Activated CD8-positive, alpha-beta memory T cell treated with anti-CD3 and anti-CD28 coated beads, Interleukin-2, amount 50 U/mL, for 48 hours (primary cell): ENCODE results near the gene PTPRU.
A peak's percentile ranks its signal among the peaks of the same experiment; 100 is the strongest.

Experiments
- DNase-seq: peaks from one replicate; pipeline ENCODE4 v3.0.0-alpha.2; 2020

The PTPRU gene

DNA sequence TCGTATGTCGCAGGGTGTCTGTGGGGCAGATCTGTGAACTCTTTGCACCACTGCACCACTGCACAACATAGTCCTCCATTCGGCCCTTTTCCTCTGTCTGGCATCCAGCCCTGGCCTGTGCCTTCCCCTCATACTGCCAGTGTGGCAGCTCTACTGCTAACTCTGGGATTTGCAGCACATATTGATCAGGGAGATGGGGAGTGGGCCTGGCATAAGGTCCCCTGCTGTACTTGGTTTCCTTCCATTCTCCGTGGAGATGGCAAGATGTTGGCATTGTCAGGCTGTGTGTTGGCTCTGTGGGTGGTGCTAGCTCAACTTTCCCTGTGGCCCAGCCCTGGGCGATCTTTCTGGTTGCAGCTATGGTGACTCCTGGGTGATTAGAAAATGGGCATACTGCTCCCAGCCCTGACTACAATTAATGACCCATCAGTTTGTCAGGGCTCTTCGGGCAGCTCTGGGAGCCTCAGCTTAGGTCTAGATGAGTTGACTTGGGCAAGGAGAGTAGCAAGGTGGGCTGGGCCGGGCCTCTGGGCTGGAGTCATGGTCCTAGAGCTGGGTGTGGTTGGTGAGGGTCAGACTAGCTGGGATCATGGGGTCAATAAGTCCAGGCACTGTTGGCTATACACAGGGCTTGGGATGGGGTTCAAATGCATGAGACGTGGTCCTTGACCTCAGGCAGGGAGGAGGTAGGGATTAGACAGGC lies 11.4 kb downstream of the PTPRU start:
- DNase-seq, result no peak

GRCh38 chr1:29248409-29248808 lies 12.1 kb downstream of the PTPRU start:
- DNase-seq, result no peak

GRCh38 chr1:29249170-29249691 lies 12.9 kb downstream of the PTPRU start:
- no peak for DNase-seq

DNA sequence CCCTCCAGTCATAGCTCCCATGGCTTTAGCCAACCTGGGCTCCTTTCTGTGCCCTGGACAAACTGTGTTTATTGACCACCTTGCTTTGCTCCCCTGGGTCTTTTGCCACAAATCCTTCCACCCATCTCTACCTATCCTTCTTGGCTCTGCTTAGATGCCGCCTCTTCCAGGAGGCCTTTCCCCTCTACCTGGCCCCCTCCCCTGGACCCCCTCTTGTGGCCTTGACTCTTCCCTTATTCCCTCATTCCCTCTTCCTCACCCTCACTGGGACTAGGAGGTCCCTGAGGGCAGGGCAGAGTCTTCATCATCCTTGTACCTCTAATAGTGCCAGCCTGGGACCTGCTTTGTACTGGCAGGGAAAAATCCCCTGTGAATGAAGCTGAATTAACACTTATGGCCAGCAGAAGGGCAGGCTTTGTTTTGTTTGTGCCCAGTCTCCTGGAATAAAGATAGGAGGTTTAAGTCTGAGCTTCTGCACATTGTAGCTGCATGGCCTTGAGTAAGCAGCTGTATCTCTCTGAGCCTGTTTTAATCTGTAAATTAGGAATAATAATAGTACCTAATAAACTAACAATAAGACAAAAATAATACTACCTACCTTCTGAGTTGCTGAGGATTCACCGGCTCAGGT lies 13.7 kb downstream of the PTPRU start:
- no peak for DNase-seq

GRCh38 chr1:29251164-29252124 lies 15.1 kb downstream of the PTPRU start:
- no peak for DNase-seq

GRCh38 chr1:29253180-29253579 lies 16.9 kb downstream of the PTPRU start:
- no peak for DNase-seq

- no peak for DNase-seq
Observed at GRCh38 chr1:29254346-29254745, 18.0 kb downstream of the PTPRU start.

DNA sequence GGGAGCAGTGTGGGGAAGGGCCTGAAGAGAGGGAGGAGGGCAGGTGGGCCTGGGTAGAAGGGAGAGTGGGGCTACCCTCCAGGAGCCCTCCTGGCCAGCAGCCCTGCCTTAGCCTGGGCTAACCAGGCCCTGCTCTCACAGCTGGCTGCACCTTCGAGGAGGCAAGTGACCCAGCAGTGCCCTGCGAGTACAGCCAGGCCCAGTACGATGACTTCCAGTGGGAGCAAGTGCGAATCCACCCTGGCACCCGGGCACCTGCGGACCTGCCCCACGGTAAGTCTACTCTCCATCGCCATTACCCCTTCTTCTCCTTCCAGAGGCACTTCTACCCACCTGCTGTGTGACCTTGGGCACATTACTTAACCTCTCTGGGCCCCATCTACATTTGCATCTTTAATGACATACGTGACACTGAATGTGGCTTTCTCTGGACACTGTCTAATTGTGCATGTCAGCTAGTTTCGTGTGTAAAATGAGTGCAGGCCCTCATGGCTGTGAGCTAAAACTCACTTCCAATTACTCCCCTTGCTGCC lies 18.9 kb downstream of the PTPRU start:
- DNase-seq, result no peak

GRCh38 chr1:29256394-29256793 lies 20.1 kb downstream of the PTPRU start:
- no peak for DNase-seq

GRCh38 chr1:29256979-29257804 lies 20.9 kb downstream of the PTPRU start:
- DNase-seq, result no peak

GRCh38 chr1:29258189-29258975 lies 22.1 kb downstream of the PTPRU start:
- no peak for DNase-seq

DNA sequence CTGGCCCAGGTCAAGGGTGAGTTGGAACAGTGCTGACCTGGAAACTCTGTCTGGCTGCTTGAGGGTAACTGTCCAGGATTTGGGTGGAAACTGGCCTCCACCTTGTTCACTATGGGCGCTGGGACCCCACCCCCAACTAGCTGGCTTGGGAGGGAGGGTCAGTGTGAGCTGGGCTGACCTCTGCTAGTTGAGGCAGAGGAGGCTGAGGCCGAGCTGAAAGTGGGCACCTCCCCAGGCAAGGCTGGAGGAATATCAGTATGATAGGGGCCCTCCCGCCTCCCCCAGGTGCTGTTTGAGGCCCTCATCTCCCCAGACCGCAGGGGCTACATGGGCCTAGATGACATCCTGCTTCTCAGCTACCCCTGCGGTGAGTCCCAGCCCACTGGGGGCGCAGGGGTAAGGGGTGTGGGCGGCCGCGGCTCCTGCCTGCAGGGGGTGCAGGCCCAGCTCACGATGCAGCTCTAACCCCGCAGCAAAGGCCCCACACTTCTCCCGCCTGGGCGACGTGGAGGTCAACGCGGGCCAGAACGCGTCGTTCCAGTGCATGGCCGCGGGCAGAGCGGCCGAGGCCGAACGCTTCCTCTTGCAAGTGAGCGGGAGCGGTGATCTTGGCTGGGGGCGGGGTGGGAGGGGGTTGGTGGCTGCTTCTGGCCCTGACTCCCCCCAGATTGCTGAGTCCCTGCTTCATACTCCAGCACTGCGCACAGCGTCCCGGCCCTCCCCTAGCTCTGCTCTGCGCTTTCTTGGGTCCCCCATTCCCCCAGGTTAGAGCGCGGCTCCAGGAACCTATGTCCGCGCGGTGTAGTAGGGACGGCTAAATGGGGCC lies 22.9 kb downstream of the PTPRU start:
- DNase-seq, result no peak

- peak; percentile 75 for DNase-seq
Observed at GRCh38 chr1:29259802-29260441, 23.6 kb downstream of the PTPRU start.

- no peak for DNase-seq
Observed at GRCh38 chr1:29260531-29260930, 24.2 kb downstream of the PTPRU start.

DNA sequence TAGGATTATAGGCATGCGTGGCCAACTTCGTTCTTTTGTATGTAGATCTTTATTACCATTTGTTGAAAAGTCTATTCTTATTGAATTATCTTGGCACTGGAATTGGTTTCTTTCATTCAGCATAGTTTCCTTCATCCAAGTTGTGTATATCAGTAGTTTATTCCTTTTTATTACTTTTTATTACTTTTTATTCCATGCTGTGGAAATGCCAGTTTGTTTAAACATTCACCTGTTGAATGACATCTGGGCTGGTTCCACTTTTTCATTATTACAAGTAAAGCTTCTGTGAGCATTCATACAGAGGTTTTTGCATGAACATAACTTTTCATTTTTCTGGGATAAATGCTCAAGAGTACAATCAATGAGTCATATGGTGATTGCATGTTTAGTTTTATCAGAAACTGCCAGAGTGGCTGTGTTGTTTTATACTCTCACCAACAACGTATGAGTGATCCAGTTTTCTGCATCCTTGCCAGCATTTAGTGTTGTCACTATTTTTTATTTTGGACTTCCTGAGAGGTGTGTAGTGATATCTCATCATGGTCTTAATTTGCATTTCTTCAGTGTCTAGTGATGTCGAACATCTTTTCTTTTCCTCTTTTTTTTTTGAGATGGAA lies 28.6 kb downstream of the PTPRU start:
- no peak for DNase-seq

DNA sequence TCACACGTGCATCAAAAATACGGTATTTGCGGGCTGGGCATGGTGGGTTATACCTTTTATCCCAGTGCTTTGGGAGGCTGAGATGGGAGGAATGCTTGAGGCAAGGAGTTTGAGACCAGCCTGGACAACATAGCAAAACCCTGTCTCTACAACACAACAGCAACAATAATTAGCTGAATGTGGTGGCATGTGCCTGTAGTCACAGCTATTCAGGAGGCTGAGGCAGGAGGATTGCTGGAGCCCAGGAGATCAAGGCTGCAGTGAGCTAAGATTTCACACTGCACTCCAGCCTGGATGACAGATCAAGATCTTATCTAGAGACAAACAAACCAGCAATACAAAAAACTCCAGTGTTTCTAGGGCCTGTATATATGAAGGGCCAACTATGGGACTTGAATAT lies 30.6 kb downstream of the PTPRU start:
- no peak for DNase-seq

DNA sequence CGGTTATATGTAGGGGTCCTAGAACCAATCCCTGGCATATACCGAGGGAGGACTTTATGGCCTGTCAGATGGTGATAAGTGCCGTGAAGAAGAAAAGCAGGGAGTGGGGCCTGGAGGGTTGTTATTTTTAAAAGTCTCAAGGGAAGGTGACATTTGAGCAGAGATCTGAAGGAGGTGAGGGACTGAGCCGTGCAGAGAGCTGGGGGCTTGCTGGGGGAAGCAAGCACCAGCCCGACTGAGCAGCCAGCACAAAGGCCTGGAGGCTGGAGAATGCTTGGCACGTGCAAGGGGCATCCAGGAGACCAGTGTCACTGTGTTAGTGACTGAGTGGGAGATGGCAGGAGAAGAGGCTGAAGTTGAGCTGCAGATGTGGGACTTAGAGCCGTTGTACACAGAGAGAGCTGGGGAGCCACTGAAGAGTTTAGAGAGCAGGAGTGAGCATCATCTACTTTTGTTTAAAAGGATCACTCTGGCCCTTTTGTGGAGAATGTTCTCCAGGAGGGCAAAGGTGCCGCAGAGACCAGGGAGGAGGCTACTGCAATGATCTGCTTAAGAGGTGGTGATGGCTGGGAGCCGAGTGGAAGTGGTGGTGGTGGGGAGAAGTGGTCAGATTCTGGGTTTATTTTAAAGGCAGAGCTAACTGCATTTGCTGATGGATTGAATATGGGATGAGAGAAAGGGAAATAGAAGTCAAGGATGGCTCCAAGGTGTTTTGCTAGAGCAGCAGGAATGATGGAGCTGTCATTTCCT lies 31.2 kb downstream of the PTPRU start:
- DNase-seq, result no peak

DNA sequence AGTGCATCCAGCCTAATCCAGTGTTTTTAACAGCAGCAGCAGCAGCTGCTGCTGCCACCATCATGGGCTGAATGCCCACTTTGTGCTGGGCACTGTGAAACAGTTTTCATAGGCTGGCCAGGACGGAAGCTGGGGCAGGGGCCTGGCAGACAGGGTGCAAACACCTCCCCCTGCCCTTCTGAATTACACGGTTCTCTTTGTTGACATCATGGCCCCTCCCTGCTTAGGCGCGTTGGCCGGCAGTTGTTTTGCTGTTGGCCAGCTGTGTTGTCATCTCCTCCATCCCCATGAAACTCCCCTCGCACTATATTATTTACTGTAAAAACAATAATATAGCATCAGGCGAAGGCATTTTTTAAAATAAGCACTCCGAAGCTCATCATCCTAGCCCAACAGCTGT lies 33.1 kb downstream of the PTPRU start:
- DNase-seq, result no peak
